HG03108 (cell line): ENCODE data around the gene OR10P1.
"Not testable (repeated sequence)": the region's sequence is repeated elsewhere in the genome, so short reads cannot be mapped to it uniquely, and the experiment has no call there.

ENCODE experiments used
- ATAC-seq: cut with Tn5 transposase; IDR thresholded peaks from one replicate; pipeline ENCODE4 v1.9.1; 2021; ENCODE audit warnings: moderate library complexity; ENCODE audit not compliant: unreplicated experiment

OR10P1 gene, protein sequence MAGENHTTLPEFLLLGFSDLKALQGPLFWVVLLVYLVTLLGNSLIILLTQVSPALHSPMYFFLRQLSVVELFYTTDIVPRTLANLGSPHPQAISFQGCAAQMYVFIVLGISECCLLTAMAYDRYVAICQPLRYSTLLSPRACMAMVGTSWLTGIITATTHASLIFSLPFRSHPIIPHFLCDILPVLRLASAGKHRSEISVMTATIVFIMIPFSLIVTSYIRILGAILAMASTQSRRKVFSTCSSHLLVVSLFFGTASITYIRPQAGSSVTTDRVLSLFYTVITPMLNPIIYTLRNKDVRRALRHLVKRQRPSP

DNA sequence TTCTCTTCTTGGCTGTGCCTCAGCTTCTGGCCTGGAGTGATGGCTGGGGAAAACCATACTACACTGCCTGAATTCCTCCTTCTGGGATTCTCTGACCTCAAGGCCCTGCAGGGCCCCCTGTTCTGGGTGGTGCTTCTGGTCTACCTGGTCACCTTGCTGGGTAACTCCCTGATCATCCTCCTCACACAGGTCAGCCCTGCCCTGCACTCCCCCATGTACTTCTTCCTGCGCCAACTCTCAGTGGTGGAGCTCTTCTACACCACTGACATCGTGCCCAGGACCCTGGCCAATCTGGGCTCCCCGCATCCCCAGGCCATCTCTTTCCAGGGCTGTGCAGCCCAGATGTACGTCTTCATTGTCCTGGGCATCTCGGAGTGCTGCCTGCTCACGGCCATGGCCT is at the start of gene OR10P1:
TSS of gene OR10P1 (plus strand) at position 40 of the 400 bp plus-strand sequence. CDS start at position 40, 0 bp downstream.
- ATAC-seq = no peak

DNA sequence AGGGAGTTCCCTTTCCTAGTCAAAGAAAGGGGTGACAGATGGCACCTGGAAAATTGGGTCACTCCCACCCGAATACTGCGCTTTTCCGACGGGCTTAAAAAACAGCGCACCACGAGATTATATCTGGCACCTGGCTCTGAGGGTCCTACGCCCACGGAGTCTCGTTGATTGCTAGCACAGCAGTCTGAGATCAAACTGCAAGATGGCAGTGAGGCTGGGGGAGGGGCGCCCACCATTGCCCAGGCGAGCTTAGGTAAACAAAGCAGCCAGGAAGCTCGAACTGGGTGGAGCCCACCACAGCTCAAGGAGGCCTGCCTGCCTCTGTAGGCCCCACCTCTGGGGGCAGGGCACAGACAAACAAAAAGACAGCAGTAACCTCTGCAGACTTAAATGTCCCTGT is 46.5 kb upstream of the OR10P1 start:
- not testable (repeated sequence) for ATAC-seq

DNA sequence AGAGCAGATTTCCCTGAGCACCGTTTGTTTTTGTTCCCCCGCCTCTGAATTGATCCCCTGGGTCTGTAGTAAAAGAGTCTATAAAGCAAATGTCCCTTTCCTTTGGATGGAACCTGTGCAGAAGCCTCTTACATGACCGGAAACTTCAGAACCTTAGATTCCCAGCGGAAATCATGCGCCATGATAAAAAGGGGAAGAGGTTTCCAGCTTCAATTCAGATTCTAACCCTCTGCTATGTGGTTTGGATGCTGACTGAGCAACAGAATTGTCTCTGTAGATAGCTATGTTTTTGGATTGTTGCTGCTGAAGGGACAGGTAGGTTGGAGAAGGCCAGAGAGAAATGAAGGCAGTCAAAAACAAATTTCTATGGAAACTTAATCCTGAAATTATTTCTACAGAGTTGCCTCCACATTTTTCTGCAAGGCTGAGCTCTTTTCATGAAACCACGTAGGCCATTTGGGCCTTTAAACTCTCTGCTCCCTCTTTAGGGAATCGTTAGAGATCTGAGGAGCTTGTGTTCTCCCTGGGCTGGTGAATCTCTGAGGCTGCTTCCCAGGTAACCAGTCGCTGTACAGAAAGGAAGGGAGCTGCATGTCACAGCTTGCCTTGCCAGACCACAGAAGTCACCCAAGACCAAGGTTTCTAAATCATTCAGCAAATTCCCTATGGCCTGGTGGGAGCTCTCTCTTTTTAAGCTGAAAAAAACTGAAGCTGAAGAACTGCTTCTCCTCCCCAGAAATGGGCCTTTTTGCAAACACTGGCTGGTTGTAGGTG is 28.7 kb upstream of the OR10P1 start:
- no peak for ATAC-seq

DNA sequence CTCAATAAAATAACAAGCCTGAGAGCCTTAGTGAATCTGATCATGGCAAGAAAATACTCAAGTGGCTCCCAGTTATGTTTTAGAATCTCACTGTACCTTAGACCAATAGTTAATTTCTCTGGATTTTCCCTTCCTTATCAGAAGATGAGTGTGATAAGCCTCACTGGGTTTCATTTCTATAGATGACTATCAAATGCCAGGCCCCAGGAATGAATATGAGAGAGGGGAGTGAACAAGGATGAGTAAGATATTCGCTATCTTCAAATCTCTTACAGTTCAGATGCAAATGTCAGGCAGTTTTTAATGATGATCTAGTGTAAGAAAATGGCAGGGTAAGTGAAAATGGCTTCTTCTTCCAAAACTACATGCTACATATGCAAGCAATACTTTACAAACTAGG is 26.1 kb upstream of the OR10P1 start:
- ATAC-seq = no peak

DNA sequence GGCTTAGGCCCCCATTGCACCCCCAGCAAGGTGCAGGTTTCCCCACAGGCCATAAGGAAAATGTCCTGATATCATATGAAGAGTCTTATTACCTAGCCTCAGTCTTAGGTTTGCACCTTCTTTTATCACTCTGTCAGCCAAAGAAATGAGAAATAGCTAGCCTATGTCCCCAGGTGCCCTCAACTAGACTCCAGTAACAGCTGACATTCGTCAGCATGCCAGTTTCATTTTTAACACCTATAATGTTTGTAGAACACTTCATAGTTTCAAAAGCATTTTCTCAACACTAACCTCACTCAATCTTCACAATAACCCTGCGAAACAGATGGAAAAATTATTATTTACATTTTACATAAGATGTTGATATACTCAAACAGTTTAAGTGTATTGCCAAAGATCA is 24.0 kb upstream of the OR10P1 start:
- no peak for ATAC-seq

DNA sequence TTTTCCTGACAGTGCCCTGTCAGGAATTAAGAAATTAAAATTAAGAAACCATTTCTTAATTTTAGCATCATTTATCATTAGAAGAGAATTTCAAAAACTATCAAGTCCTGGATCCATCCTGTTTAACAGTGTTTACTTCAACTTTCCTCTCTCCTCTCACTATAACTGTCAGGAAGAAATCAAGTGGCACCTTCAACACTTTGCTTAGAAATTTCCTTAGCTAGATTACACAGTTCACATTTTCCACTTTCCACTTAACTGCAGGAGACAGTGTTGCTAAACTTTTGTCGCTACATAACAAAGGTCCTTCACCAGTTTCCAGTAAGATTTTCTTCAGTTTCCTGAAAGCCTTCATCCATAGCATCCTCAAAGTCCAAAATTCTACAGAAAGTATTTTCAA is 21.9 kb upstream of the OR10P1 start:
- no peak for ATAC-seq

DNA sequence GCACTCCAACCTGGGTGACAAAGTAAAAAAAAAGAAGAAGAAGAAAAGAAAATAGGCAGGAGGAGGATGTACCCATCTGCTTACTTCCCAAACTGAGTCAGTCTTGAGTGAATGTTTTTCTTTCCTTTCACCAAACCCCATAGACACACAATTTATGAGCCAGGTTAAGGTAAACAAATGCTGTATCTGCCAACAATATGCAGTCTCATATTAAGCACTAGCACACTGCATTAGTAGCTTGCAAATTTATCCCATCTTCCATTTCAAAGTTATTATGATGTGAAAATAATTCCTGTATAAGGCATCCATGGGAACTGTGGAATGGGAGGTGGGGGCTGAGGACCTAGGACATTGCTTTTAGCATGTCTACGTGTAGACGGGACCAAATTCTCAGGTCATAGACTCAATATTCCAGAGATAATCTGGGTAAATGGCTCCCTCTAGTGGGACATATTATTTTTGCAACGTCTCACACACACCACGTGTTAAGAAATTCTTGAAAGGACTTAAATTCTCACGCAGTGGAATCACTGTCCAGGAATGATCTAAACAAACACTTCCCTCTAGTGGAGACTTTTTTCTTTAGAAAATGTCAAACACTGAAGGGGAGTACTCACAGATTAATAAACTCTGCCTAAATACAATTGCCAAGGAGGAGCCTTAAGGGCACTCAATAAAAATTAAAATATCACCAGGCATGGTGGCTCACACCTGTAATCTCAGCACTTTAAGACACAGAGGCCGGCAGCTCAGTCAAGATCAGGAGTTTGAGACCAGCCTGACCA is 17.1 kb upstream of the OR10P1 start:
- ATAC-seq = peak; percentile 83

DNA sequence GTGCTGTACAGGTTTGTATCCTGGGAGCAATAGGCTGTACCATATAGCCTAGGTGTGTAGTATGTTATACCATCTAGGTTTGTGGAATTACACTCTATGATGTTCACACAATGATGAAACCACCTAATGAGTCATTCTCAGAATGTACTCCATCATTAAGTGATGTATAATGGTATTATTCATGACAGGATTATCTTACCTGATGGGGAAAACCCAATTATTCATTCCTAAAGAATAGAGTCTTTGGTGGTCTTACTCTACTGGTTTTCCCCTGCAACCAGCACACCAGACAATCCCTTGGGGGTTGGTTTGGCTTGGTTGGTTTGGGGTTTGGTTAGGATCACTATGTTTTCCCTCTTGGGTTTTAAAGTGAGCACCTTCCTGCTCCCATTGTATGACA is 12.6 kb upstream of the OR10P1 start:
- no peak for ATAC-seq

DNA sequence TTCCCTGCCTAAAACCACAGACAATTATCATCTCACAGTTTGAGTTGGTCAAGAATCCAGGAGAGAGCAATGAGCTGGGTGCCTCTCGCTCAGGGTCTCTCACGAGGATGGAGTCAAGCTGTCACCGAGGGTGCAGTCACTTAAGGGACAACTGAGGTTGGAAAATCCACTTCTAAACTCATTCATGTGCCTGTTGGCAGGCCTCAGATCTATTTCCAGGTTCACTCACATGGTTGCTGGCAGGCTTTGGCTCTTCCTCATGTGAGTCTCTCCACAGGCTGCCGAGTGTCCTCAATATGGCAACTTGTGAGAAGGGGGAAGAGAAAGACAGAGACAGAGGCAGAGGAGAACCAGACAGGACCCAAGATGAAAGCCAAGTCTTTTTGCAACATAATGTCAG is 10.5 kb upstream of the OR10P1 start:
- no peak for ATAC-seq

DNA sequence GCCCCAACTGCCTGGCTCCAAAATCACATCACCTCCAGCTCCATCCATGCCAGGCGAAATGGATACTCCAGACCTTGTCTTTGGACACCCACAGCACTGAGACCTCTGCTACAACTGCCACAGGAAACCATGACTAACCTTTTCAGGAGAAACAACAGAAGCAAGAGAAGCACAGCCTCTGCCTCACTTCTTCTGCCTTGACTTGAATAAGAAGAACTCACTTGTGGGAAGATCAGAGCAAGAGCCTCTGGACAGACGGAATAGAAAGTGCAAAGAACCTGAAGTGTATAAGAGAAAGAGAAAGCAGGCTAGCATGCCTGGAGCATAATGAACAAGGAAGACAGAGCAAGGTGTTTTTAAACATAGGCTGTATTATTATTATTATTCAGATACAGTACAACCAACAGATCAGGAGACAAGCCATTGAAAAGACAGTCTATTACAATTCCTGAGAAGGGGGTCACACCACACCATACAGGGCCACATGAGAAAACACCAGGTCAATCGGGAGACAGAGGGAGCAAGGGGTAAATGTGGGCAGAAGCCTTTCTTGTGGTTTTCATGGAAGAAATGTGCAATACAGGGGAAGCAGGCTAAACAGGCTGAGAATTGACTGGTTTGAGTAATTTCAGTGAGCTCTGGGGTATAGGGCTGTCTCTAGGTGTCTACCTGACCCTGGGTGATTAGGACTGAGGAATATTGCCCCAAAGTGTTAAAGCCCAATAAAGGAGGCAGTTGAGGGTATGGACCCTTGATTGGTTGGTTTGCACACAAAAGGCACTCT is 7.4 kb upstream of the OR10P1 start:
- ATAC-seq = no peak

DNA sequence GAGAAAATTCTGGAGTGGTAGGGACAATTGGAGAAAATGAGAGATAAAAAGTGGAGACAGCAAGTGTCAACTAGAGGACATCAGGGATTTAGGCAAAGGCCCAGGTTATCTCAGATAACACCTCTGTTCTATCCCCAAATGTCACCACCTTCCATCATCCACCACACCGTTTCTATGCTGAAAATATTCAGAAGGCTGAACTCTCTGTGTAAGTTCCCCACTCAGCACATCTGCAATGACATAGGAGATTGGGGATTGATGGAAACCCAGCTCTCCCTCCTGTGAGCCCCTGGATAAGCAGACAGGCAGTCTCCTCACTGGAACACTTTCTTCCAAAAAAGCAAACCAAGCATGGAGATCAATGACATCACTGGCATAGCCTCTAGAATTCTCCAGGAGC is 5.6 kb upstream of the OR10P1 start:
- ATAC-seq = no peak

DNA sequence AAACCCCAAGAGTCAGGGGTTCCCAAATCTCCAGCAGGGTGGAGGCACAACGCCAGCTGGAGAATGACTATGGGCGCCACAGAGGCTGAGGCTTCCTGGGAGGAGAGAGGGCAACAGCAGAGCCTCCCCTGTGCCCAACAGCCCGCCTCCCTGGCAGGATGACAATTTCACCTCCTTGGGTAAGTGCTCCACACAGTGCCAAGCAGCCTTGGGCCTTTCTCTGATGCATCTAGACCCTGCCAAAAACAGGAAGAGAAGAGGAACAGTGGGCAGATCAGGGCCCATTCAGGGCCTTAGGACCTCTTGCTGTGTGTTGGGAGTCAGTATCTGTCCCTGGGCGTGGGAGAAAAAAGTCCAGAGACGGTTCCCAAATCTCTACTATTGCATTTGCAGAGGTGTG is 5.0 kb upstream of the OR10P1 start:
- no peak for ATAC-seq

DNA sequence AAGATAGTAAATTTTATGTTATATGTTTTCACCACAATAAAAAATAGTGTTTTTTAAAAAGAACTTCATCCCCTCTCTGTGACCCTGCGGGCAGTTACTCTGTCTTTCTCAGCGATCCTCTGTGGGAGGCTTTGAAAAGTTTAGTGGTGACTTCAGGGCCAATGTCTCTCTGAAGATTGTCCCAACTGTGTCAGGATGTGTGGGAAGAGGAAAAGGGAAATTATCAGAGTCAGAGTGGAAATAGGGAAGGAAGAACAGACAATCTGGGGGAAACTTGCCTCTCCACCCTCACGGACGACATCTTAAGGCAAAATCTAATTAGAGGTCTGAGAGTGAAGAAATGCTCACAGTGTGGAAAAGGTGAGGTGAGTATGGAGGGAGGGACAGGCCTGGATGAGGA is 3.5 kb upstream of the OR10P1 start:
- no peak for ATAC-seq

DNA sequence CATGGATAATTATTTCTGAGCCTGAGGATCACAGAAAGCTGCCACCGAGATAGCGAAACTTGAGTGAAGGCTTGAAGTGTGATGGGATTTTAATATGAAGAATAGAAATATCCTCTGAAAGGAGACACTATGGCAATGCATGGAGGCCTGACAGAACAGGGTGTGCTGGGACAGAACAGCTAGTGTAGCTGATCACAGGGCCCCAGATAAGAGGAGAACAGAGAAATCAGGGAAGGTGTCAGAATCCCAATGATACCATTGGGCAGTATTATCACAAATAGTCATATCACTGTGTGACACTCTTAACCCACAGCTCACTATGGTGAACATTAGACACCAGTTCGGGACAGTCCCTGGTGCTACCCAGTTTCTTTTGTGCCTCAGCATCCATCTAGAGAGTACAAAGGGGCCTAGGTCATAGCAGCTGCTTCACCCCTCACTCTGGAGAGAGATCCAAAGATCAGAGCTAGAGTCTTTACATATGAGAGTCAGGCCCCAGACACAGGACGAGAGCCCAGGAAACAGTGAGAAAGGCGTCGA is 506 bp upstream of the OR10P1 start:
- no peak for ATAC-seq

DNA sequence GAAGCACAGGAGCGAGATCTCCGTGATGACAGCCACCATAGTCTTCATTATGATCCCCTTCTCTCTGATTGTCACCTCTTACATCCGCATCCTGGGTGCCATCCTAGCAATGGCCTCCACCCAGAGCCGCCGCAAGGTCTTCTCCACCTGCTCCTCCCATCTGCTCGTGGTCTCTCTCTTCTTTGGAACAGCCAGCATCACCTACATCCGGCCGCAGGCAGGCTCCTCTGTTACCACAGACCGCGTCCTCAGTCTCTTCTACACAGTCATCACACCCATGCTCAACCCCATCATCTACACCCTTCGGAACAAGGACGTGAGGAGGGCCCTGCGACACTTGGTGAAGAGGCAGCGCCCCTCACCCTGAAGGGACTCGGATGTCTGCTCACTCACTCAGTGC is 775 bp downstream of the OR10P1 start:
- ATAC-seq = no peak

DNA sequence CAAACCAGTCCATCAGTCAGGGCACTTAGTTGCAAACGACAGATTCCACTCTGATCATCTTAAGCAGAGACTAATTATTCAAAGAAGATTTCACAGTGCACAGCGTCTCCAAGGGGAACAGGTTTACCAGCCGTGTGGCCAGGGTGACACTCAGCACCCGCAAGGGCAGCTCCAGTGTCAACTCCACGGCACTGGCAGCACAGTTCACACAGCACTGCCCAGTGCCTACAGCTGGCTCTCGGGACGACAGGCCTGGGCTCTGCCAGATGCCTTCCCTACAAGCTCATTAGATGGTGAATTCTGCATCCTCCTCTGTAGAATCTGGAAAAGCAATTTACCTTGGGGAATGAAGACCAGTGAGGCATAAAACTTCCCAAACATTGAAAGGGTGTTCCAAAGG is 4.9 kb downstream of the OR10P1 start:
- ATAC-seq = no peak

DNA sequence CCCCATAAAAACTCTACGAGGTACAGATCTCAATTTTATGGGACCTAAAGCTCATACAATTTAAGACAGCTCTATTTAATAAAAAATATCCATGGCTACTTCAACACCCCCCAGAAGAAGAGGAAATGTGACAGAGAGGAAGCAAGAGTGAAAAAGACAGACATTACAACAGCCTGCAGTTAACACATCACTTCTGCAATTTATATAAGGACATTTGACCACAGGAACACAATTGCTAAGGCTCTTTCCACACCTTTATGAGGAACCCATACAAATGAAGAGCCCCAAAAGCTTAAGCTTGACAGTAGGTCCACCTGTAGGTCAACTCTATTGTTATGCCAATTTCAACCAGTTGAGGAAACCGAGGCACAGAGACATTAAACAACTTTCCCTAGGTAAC is 5.6 kb downstream of the OR10P1 start:
- ATAC-seq = no peak

DNA sequence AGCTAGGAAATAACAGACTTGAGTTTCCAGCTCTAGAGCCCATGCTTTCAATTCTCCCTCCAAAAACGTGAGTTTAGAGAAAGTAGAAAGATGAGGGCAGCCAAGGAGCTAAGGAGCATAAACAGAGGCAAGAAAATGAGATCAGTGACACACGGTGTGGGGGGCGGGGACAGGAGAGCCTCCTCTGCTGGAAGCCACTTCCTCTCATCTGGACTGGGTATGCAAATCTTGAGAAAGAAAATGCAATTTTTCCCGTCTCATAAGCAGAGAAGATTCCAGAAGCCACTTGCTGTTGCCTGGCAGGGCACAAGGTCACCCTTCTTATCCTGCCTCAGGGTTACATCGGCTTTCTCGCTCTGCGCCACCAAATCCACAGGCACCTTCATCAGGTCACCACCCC is 6.0 kb downstream of the OR10P1 start:
- ATAC-seq = no peak

DNA sequence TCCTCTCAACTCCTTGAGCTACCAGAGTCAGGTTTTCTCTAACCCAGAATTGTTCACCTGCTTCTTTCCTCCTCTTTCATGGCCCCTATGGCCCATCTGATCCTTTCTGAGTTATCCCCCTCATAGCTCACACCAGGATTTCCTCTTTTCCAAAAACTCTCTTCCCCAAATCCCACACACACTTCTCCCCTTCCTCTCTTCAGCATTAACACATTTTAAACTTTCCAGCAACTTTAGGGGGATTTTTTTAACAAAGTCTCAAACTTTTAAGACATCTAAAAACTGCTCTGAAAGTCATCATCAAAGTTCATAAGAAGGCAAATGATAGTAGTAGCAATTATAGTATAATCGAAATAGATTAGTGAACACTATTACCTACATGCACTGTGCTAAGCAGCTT is 7.9 kb downstream of the OR10P1 start:
- no peak for ATAC-seq

DNA sequence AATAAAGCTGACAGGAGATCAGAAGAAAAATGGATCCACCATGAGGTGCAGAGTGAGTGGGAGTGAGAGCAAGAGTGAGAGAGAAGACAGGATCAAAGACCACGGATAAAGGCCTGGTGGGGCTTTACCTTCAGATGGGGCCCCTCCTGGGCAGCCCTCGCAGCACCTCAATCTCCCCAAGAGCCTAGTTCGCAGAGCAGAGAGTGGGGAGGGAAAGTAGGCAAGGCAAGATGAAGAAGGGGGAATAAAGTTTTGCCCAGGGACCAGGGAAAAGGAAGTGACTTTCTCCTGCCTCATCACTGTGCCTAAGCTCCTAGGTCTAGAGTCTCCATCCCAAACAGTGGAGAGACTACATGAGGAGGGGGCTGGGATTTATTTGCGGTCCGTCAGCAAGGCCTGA is 10.3 kb downstream of the OR10P1 start:
- no peak for ATAC-seq
